IgD-negative memory B cell (primary cell): ENCODE data around the gene CHERP. TPM values are rescaled to one million over a fixed set of nuclear protein-coding genes. Genes with fewer than 3 reads are reported as not detected.
"Not testable (repeated sequence)": the region's sequence is repeated elsewhere in the genome, so short reads cannot be mapped to it uniquely, and the experiment has no call there.

Source experiments
- H3K27ac Mint-ChIP-seq, 3 donors: one replicate each; pipeline ENCODE4 v1.8.0; 2020 to 2022; ENCODE audit warnings: mild to moderate bottlenecking in 3 of 3, mixed read lengths in 3 of 3, moderate library complexity in 1 of 3
- H3K27me3 Mint-ChIP-seq: one replicate; pipeline ENCODE4 v1.8.0; 2021; ENCODE audit warnings: mixed read lengths
- H3K36me3 Mint-ChIP-seq: one replicate; pipeline ENCODE4 v1.8.0; 2020; ENCODE audit warnings: mild to moderate bottlenecking, mixed read lengths
- H3K4me1 Mint-ChIP-seq, 3 donors: one replicate each; pipeline ENCODE4 v1.8.0; 2020 to 2022; ENCODE audit warnings: mixed read lengths in 3 of 3, mild to moderate bottlenecking in 1 of 3
- H3K4me3 Mint-ChIP-seq, 4 donors: one replicate each; pipeline ENCODE4 v1.8.0; 2020 to 2022; ENCODE audit warnings: mild to moderate bottlenecking in 4 of 4, mixed read lengths in 4 of 4, moderate library complexity in 3 of 4
- H3K9me3 Mint-ChIP-seq, 3 donors: one replicate each; pipeline ENCODE4 v1.8.0; 2020 to 2021; ENCODE audit warnings: mixed read lengths in 3 of 3, mild to moderate bottlenecking in 1 of 3
- polyA plus RNA-seq: library from polyadenylated mRNA; unstranded; fragments of 300-500 nt; fragmentation: Illumina TruSeq; gene quantifications from one replicate; pipeline ENCODE4 v1.2.3, GENCODE V29; 2021

CHERP gene
- polyA plus RNA-seq, 1 donor from 2014 or later, result 25.8 TPM

DNA sequence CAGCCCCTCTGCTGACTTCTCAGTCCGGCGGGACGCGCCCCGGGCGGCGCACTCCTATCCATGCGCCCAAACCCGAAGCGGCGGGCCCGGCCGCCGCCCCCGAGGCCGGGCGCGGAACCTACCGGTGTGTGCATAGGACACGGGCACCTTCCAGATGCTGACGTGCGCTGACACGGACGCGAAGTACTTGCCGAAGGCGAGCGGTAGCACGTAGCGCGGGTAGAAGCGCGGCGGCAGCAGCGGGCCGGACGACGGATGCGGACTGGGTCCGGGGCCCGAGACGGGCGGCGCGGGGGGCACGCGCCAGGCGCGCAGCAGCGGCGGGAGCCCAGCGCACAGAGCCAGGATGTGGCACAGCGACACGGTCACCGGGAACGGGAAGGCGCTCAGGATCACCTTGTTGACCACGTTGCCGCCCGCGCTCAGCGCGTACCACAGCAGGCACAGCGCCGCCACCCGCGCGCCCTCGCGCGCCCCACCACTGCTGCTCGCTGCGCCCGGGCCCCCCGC, 29.6 kb upstream of the CHERP start:
- peaks cover 1% of the 10 kb centered on the region for H3K36me3 Mint-ChIP-seq
- H3K9me3 Mint-ChIP-seq, result no peaks in the 10 kb centered on the region
- H3K4me3 Mint-ChIP-seq, result peak overlapping the region; percentile 74 to 89 (median 85)
- peak overlapping the region in 2 of 3 donors; percentile 91 to 98 for H3K27ac Mint-ChIP-seq
- H3K27me3 Mint-ChIP-seq, result no peaks in the 10 kb centered on the region
- peaks cover 13 to 32% (median 29%) of the 10 kb centered on the region in 3 donors for H3K4me1 Mint-ChIP-seq

DNA sequence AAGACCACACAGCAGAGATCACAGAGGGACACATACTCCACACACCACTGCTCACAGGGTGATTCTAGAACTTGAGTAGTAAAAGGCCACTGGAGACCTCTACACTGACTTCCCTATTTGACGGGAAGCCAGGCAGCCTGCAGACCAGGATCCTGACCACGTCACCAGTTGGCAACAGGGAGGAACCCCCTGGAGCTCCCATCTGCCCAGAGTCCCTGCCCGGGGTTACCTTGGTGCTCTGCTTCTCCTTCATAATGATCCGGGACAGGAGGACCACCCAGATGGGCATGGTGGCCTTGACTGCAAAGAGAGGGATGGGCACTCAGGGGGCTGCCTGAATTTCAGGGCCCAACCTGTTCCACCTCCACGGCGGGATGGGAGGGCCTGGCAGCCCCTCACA, 29.0 kb upstream of the CHERP start:
- Mint-ChIP-seq H3K27me3 (no peaks in the 10 kb centered on the region), H3K27ac (peak overlapping the region; percentile 59 to 91 (median 85)), H3K36me3 (peaks cover 2% of the 10 kb centered on the region), H3K9me3 (no peaks in the 10 kb centered on the region), H3K4me1 (peaks cover 16 to 37% (median 31%) of the 10 kb centered on the region in 3 donors), H3K4me3 (peak overlapping the region; percentile 74 to 89 (median 84))

DNA sequence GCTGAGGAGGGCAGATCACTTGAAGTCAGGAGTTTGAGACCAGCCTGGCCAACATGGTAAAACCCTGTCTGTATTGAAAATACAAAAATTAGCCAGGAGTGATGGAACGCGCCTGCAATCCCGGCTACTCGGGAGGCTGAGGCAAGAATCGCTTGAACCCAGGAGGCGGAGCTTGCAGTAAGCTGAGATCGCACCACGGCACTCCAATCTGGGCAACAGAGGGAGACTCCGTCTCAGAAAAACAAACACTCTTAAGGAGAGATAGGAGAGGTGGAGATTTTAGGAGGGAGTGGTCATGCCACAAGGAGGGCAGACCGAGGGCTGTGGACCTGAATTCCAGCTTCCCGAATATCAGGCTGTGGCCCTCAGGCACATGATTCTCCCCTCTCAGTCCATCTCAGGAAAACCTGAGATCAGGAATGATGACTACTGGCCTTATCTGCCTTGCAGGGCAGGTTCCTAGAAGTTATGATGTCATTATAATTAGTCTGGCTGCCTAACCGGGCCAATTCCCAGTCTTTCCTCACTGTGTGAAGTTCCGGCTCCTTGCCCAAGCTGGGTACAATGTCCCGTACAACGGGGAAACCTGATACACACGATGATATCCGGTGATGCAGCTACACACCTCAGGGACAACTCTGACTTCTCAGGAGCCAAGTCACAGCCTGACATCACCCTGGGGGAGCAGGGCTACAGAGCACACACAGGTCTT, 27.5 kb upstream of the CHERP start:
- Mint-ChIP-seq H3K4me3 (peak overlapping the region in 3 of 4 donors; percentile 27 to 89 (median 50)), H3K9me3 (no peaks in the 10 kb centered on the region), H3K4me1 (peaks cover 13 to 33% (median 28%) of the 10 kb centered on the region in 3 donors), H3K36me3 (peaks cover 2% of the 10 kb centered on the region), H3K27ac (peak overlapping the region in 1 of 3 donors; percentile 70), H3K27me3 (no peaks in the 10 kb centered on the region)

DNA sequence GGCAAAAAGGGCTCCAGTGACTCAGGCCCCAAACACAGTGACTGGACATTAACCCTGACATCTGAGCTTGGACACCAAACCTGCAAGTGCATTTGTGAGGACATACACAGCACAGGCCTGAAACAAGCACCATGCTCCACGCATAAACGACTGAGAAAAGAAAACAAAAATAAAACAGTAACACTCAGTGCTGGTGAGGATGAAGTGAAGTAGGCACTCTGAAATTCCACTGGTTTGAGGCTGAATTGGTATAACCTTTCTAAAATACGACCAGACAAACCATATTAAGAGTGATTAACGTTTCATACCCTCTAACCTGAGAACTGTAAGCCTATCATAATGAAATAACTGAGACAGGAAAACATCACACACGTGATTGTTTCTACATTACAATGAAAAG, 24.5 kb upstream of the CHERP start:
- Mint-ChIP-seq H3K9me3 (no peaks in the 10 kb centered on the region), H3K27ac (peak overlapping the region in 2 of 3 donors; percentile 86 to 96), H3K4me3 (peak overlapping the region in 1 of 4 donors; percentile 78), H3K4me1 (peaks cover 12 to 19% (median 17%) of the 10 kb centered on the region in 3 donors), H3K36me3 (peaks cover 2% of the 10 kb centered on the region), H3K27me3 (no peaks in the 10 kb centered on the region)

DNA sequence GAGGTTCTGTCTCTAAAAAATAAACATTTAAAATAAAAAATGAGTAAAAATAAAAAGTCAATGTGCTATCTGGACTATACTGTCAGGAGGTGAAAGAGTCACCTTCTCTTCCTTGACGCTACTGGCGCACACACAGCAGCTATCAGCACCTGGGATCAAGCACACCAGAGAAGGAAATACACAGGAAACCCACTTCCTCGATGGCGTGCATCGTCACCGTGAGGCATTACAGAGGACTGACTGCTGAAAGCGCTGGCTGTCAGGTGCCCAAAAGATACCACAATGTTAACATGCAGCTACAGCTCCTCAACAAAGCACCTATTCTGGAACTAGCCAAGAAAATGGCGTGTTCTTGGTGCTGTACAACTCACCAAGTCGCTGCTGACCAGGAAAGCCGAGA, 23.9 kb upstream of the CHERP start:
- H3K36me3 Mint-ChIP-seq, result peaks cover 2% of the 10 kb centered on the region
- peak overlapping the region; percentile 5 to 96 (median 86) for H3K27ac Mint-ChIP-seq
- no peaks in the 10 kb centered on the region for H3K27me3 Mint-ChIP-seq
- H3K9me3 Mint-ChIP-seq, result no peaks in the 10 kb centered on the region
- peak overlapping the region in 3 of 4 donors; percentile 1 to 86 (median 78) for H3K4me3 Mint-ChIP-seq
- H3K4me1 Mint-ChIP-seq, result peaks cover 9 to 14% (median 12%) of the 10 kb centered on the region in 3 donors

DNA sequence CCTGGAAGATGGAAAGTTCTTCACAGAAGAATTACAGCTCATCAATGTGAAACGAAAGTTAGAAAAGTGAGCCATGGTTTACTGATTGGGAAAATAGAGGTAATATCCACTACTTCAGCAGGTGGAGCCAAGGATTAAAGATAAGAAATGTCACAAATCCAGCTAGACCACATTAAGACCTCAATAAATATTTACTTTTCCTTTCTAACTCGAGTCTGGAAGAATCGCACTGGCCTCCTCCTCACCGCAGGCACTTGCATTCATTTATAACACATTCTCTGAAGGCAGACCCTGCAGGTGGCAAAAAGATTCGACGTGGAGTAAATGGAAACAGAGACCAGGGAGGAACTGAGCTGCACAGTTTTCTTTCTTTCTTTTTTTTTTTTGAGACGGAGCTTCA, 22.6 kb upstream of the CHERP start:
- Mint-ChIP-seq H3K9me3 (no peaks in the 10 kb centered on the region), H3K27me3 (no peaks in the 10 kb centered on the region), H3K4me1 (peaks cover 7 to 10% (median 9%) of the 10 kb centered on the region in 3 donors), H3K4me3 (no peak overlapping the region), H3K36me3 (peaks cover 4% of the 10 kb centered on the region), H3K27ac (no peak overlapping the region)

DNA sequence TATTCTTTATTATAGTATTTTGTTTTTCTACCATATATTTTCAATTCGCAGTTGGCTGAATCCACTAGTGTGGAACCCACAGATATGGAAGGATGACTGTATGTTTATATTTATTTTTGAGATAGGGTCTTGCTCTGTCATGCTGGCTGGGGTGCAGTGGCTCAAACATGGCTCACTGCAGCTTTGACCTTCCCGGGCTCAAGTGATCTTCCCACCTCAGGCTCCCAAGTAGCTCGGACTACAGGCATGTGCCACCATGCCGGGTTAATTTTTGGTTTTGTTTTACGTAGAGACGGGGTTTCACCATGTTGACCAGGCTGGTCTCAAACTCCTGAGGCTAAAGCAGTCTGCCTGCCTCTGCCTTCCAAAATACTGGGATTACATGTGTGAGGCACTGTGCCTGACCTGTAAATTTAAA, 20.4 kb upstream of the CHERP start:
- Mint-ChIP-seq H3K27me3 (no peaks in the 10 kb centered on the region), H3K9me3 (no peaks in the 10 kb centered on the region), H3K36me3 (peaks cover 4% of the 10 kb centered on the region), H3K27ac (no peak overlapping the region), H3K4me3 (no peak overlapping the region), H3K4me1 (peaks cover 9 to 12% (median 9%) of the 10 kb centered on the region in 3 donors)

DNA sequence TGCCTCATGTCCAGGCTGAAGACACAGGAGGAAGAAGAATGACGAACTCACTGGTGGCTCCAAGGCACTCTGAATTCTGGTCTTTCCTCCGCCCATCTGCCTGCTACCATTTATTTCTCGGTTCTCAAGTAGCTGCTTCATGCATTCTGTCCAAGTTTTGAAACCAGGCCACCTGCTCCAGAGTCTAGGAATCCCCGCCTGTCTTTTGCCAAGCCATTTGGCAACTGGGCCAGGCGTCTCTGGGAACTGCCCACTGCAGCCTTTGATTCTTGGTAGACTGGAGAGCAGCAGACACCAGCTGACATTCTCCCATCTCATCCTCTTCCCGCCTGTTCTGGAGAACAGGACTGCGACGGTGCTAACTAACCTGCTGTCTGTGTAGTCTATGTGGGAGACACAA, 19.1 kb upstream of the CHERP start:
- Mint-ChIP-seq H3K4me3 (no peak overlapping the region), H3K4me1 (peaks cover 7 to 8% (median 8%) of the 10 kb centered on the region in 3 donors), H3K9me3 (no peaks in the 10 kb centered on the region), H3K27ac (no peak overlapping the region), H3K27me3 (no peaks in the 10 kb centered on the region), H3K36me3 (peaks cover 4% of the 10 kb centered on the region)

DNA sequence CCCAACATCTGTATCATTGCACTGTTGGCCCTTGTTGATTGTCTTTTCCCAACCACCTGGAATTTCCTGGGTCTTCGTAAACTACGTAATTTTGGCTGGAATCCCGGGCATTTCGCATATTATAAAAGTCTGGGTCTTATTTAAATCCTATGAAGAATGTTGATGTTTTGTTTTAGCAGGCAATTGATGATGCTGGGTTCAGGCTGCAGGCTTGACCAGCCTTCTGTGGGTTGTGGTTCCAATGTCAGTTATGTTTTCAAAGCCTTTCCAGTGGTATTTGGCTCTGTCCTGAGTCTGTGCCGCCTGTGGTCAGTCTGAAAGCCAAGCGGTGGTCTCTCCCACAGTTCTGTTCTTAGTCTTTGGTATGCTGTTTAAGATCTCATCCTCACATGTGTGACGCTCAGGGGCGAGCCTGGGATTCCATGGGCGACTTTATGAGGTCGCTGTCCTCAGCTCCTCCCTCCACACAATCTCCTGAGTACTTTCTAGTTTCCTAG, 17.6 kb upstream of the CHERP start:
- Mint-ChIP-seq H3K9me3 (no peaks in the 10 kb centered on the region), H3K4me3 (no peak overlapping the region), H3K4me1 (peaks cover 2 to 5% (median 4%) of the 10 kb centered on the region in 3 donors), H3K27me3 (no peaks in the 10 kb centered on the region), H3K36me3 (peaks cover 4% of the 10 kb centered on the region), H3K27ac (peak overlapping the region; percentile 39 to 85 (median 59))

DNA sequence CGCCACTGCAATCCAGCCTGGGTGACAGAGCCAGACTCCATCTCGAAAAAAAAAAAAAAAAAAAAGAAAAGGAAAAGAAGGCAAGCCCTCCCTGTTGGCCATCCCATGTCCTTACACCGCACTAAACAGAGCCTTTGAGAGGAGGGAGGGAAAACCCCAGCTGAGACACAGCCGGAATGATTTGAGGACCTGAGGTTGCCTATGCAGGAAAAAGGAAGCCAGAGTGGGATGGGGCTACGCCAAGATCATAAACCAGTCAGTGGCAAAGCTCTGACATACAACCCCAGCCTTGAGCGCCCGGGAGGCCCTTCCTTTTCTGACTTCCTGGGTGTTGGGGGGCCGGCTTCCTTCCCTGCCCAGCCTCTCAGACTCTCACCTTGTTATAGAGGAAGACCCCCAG, 12.5 kb upstream of the CHERP start:
- H3K36me3 Mint-ChIP-seq, result peaks cover 3% of the 10 kb centered on the region
- H3K4me1 Mint-ChIP-seq, result peaks cover 4 to 7% (median 4%) of the 10 kb centered on the region in 3 donors
- H3K4me3 Mint-ChIP-seq, result no peak overlapping the region
- H3K27ac Mint-ChIP-seq, result peak overlapping the region in 1 of 3 donors; percentile 53
- no peaks in the 10 kb centered on the region for H3K9me3 Mint-ChIP-seq
- H3K27me3 Mint-ChIP-seq, result no peaks in the 10 kb centered on the region

DNA sequence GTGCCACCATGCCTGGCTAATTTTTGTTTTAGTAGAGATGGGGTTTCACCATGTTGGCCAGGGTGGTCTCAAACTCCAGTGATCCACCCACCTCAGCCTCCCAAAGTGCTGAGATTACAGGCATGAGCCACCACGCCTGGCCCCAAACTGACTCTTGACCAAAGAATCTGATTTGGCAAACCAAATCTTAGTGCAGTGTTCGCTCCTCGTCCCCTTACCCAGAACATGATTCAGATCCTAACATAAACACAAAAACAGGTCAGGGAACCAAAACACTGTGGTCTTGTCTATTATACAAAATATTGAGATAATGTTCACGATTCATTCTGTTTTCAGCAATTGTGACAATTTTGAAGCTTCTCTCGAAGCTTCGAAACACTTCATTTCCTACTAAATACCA, 9.7 kb upstream of the CHERP start:
- not testable (repeated sequence) for H3K4me3 Mint-ChIP-seq, H3K36me3 Mint-ChIP-seq, H3K4me1 Mint-ChIP-seq, H3K9me3 Mint-ChIP-seq, H3K27me3 Mint-ChIP-seq, H3K27ac Mint-ChIP-seq

DNA sequence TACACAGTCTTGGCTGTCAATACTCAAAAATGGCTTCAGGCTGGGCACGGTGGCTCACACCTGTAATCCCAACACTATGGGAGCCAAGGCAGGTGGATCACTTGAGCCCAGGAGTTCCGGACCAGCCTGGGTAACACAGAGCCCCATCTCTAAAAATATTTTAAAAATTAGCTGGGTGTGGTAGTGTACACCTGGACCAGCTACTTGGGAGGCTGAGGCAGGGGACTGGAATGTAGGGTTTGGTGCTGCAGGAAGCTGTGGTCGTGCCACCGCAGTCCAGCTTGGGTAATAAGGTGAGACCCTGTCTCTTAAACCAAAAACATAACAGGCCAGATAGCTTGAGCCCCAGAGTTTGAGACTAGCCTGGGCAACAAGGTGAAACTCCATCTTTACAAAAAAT, 6.7 kb upstream of the CHERP start:
- H3K4me1 Mint-ChIP-seq, result peaks cover 10 to 19% (median 11%) of the 10 kb centered on the region in 3 donors
- H3K4me3 Mint-ChIP-seq, result no peak overlapping the region
- H3K36me3 Mint-ChIP-seq, result peaks cover 1% of the 10 kb centered on the region
- no peak overlapping the region for H3K27ac Mint-ChIP-seq
- H3K9me3 Mint-ChIP-seq, result no peaks in the 10 kb centered on the region
- H3K27me3 Mint-ChIP-seq, result no peaks in the 10 kb centered on the region

DNA sequence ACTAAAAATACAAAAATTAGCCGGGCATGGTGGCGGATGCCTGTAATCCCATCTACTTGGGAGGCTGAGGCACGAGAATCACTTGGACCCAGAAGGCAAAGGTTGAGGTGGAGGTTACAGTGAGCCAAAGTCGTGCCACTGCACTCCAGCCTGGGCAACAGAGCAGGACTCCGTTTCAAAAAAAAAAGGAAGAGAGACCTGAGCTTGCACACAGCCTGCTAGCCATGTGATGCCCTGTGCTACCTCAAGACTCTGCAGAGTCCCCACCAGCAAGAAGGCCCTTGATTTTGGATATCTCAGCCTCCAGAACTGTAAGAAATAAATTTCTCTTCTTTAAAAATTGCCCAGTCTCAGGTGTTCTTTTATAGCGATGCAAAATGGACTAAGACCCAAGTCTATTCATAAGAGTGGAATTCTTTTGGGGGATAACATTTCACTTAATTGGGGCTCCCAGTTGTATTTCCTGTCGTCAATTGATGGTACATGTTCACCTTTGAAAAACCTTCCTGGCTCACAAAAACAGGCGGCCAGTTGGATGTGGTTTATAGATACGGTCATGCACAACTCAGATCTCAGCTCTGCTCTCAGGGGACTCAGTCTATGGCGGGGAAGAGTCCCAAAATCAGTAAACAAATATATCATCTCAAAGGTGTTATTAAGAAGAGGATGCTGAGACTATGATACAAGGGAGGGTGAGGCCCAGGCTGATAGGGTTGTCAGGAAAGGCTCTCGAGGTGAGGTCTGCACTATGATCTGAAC, 2.4 kb upstream of the CHERP start:
- peaks cover 19 to 34% (median 28%) of the 10 kb centered on the region in 3 donors for H3K4me1 Mint-ChIP-seq
- no peaks in the 10 kb centered on the region for H3K27me3 Mint-ChIP-seq
- H3K27ac Mint-ChIP-seq, result peak overlapping the region; percentile 57 to 90 (median 84)
- H3K36me3 Mint-ChIP-seq, result peaks cover under 1% of the 10 kb centered on the region
- no peaks in the 10 kb centered on the region for H3K9me3 Mint-ChIP-seq
- H3K4me3 Mint-ChIP-seq, result peak overlapping the region; percentile 35 to 80 (median 54)

DNA sequence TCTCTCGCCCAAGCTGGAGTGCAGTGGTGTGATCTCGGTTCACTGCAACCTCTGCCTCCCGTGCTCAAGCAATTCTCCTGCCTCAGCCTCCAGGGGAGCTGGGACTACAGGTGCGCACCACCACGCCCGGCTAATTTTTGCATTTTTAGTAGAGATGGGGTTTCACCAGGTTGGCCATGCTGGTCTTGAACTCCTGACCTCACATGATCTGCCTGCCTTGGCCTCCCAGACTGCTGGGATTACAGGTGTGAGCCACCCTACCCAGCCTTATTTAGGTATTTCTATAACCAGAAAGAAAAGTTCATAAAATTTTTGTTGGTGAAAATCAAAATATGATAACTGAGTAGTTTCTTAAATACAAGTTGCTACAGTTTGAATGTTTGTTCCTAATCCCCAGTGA, 1.5 kb upstream of the CHERP start:
- not testable (repeated sequence) for H3K36me3 Mint-ChIP-seq, H3K9me3 Mint-ChIP-seq, H3K27me3 Mint-ChIP-seq
- Mint-ChIP-seq H3K27ac (peak overlapping the region in 2 of 3 donors; percentile 84 to 90), H3K4me3 (peak overlapping the region; percentile 80 to 95 (median 90)), H3K4me1 (peaks cover 19 to 36% (median 32%) of the 10 kb centered on the region in 3 donors)

DNA sequence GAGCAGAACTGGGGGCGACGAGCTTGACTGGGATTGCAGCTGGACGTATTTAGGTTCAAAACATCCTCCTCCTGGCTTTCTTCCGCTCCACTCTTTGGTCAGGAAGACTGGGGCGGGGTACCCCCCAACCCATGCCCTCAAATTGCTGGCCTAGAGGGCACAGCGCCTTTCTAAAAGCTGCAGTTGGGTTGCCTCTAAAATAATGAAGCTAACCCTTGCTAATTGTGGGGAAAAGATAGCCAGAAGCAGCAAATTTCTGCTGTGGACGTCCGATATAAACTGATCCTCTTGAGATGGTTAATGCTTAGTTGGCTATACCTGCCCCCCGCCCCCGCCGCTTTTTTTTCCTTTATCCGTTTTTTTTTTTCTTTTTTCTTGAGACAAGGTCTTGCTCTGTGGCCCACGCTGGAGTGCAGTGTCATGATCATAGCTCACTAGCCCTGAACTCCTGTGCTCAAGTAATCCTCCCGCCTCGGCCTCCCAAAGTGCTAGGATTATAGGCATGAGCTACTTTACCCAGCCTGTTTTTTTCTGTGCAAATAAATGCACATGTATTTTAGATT, 754 bp upstream of the CHERP start:
- peak overlapping the region; percentile 80 to 95 (median 90) for H3K4me3 Mint-ChIP-seq
- peaks cover 19 to 42% (median 37%) of the 10 kb centered on the region in 3 donors for H3K4me1 Mint-ChIP-seq
- peaks cover 4% of the 10 kb centered on the region for H3K36me3 Mint-ChIP-seq
- H3K9me3 Mint-ChIP-seq, result no peaks in the 10 kb centered on the region
- no peaks in the 10 kb centered on the region for H3K27me3 Mint-ChIP-seq
- peak overlapping the region; percentile 84 to 92 (median 90) for H3K27ac Mint-ChIP-seq
